NB4 (cell line): Measurements from ENCODE around the gene UBE3A.
A peak's percentile ranks its signal among the peaks of the same experiment; 100 is the strongest.

Source experiments
- DNase-seq: peaks from one replicate; pipeline ENCODE4 v3.0.0; 2010; ENCODE audit warnings: low read depth
- H3K4me3 ChIP-seq: one replicate; pipeline ENCODE4 v1.5.1; 2011; ENCODE audit warnings: mild to moderate bottlenecking, low read depth, low read length, moderate library complexity
- CTCF ChIP-seq: IDR thresholded peaks from one replicate; pipeline ENCODE4 v1.5.1; 2012; ENCODE audit warnings: low read depth, low read length
- MYC ChIP-seq: IDR thresholded peaks from 2 replicates; pipeline ENCODE4 v1.6.1; 2011; ENCODE audit warnings: low read depth, low read length
- POLR2A ChIP-seq: IDR thresholded peaks from 2 replicates; pipeline ENCODE4 v1.6.1; 2011; ENCODE audit warnings: mild to moderate bottlenecking; ENCODE audit not compliant: insufficient read length; ENCODE audit errors: extremely low read depth
- TF ChIP-seq, protein P1 (sequence below): IDR thresholded peaks from 2 replicates; pipeline ENCODE4 v1.6.1; 2011; ENCODE audit warnings: low read depth, low read length

Gene UBE3A

GRCh38 chr15:25450163-25450562, 11.3 kb upstream of the UBE3A start:
- H3K4me3 ChIP-seq = no peak overlapping the region
- no peak for TF ChIP-seq POLR2A
- TF ChIP-seq, protein P1, sequence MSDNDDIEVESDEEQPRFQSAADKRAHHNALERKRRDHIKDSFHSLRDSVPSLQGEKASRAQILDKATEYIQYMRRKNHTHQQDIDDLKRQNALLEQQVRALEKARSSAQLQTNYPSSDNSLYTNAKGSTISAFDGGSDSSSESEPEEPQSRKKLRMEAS = no peak
- no peak for TF ChIP-seq CTCF
- TF ChIP-seq MYC = no peak
- DNase-seq = no peak

- no peak overlapping the region for H3K4me3 ChIP-seq
- no peak for DNase-seq
- TF ChIP-seq POLR2A (no peak), MYC (no peak)
Observed at GRCh38 chr15:25446076-25446475, 7.3 kb upstream of the UBE3A start.

DNA sequence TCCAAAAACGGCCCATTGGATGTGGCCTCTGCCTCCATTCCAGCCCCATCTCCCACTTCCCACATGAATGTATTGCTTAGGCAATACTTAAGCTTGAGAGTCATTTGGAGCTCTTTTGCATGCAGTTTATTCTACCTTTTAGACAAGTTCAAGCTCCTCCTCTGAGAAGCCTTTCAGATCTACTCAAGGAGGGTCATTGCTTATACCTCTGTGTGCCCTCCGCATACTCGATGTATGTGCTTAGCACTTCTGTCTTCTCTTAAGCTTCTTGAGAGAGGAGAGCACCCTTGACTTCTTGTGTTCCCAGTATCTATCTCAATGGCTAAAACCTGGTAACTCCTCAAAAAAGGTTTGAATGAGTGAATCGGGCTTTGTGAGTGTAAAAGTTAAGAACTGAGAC, 6.6 kb upstream of the UBE3A start:
- TF ChIP-seq, protein P1 = no peak
- no peak for TF ChIP-seq MYC
- no peak overlapping the region for H3K4me3 ChIP-seq
- no peak for DNase-seq

- no peak for DNase-seq
- TF ChIP-seq, protein P1 = no peak
- no peak for TF ChIP-seq CTCF
- TF ChIP-seq POLR2A = no peak
- TF ChIP-seq MYC = no peak
- no peak overlapping the region for H3K4me3 ChIP-seq
Observed at GRCh38 chr15:25441111-25441510, 2.3 kb upstream of the UBE3A start.

DNA sequence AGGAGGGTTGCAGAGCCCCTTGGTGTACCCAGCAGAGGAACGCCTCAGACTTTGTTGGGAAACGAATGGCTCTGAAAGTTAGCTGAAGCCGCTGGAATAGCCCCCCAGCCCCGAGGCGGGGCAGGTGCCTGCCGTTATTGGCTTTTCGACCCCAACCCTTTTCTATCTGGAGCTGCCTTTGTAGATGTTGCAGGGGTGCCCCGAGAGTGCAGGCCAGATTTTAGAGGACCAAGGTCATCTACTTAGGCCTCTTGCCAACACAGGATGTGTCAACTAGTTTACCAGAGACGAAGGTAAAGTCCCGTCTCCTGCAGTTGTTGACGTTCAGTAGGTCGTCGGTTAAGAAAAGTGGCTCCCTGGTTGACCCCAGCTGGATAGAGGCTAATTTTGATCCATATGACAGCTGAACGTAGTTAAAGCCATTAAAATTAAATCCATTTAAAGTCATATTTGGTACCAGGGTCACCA, 579 bp upstream of the UBE3A start:
- H3K4me3 ChIP-seq = peak overlapping the region; percentile 79
- peak; percentile 35 for DNase-seq
- no peak for TF ChIP-seq MYC
- TF ChIP-seq POLR2A = no peak
- TF ChIP-seq, protein P1 = no peak

- TF ChIP-seq CTCF = no peak
- peak; percentile 47; the same call in 1 of the 2 replicates for TF ChIP-seq MYC
- TF ChIP-seq POLR2A = no peak
- TF ChIP-seq, protein P1 = peak; percentile 24; the same call in 1 of the 2 replicates
- peak overlapping the region; percentile 85 for H3K4me3 ChIP-seq
- peak; percentile 74 for DNase-seq
Observed at GRCh38 chr15:25437777-25438600, 835 bp downstream of the UBE3A start.

- peak overlapping the region; percentile 85 for H3K4me3 ChIP-seq
- DNase-seq = no peak
- TF ChIP-seq CTCF = no peak
- no peak for TF ChIP-seq POLR2A
- TF ChIP-seq MYC = no peak
- TF ChIP-seq, protein P1 = no peak
Observed at GRCh38 chr15:25436707-25437106, 2.1 kb downstream of the UBE3A start.
